Measurements from ENCODE around the gene POLR3E. TPM values are rescaled to one million over a fixed set of nuclear protein-coding genes. Genes with fewer than 3 reads are reported as not detected.

The POLR3E gene
- total RNA-seq, 1 donor from 2014 or later: 36.6 TPM

- ATAC-seq: no peak
- DNase-seq: no peak
- Histone ChIP-seq H3K36me3 (no peaks in the 10 kb centered on the region), H3K4me3 (no peak overlapping the region), H3K27ac (no peak overlapping the region), H3K9me3 (no peaks in the 10 kb centered on the region), H3K27me3 (ENCODE audit: low read depth) (no peaks in the 10 kb centered on the region), H3K4me1 (no peaks in the 10 kb centered on the region)
- intact Hi-C loops (cut with DNase I): no loop called here
- no peak for TF ChIP-seq CTCF (IDR thresholded peaks at IDR 0.05)
These were observed 84.2 kb downstream of the POLR3E start for GRCh38 chr16:22381392-22381791.

- Histone ChIP-seq H3K4me1 (no peaks in the 10 kb centered on the region), H3K4me3 (no peak overlapping the region), H3K9me3 (no peaks in the 10 kb centered on the region), H3K27ac (no peak overlapping the region), H3K36me3 (no peaks in the 10 kb centered on the region), H3K27me3 (ENCODE audit: low read depth) (no peaks in the 10 kb centered on the region)
- intact Hi-C loops (cut with DNase I): no loop called here
- no peak for TF ChIP-seq CTCF (IDR thresholded peaks at IDR 0.05)
- ATAC-seq (no peak), DNase-seq (no peak)
These were observed 86.6 kb downstream of the POLR3E start for GRCh38 chr16:22383827-22384226.

Other genes with a start within 250 kb of the POLR3E start
- 12.3 TPM for gene VWA3A, start 204.9 kb upstream of the POLR3E start, total RNA-seq
- 0.24 TPM for gene SDR42E2, start 134.9 kb upstream of the POLR3E start, total RNA-seq
- gene EEF2K, start 91.1 kb upstream of the POLR3E start, total RNA-seq: 35.2 TPM
- gene CDR2, start 77.2 kb downstream of the POLR3E start, total RNA-seq: 16.2 TPM
- 268 TPM for gene NPIPB5, start 213.5 kb downstream of the POLR3E start, total RNA-seq